HG03108 (cell line): Measurements from ENCODE around the gene HACL1.
A peak's percentile ranks its signal among the peaks of the same experiment; 100 is the strongest.

Source experiments
- ATAC-seq: cut with Tn5 transposase; IDR thresholded peaks from one replicate; pipeline ENCODE4 v1.9.1; 2021; ENCODE audit warnings: moderate library complexity; ENCODE audit not compliant: unreplicated experiment

Gene HACL1

DNA sequence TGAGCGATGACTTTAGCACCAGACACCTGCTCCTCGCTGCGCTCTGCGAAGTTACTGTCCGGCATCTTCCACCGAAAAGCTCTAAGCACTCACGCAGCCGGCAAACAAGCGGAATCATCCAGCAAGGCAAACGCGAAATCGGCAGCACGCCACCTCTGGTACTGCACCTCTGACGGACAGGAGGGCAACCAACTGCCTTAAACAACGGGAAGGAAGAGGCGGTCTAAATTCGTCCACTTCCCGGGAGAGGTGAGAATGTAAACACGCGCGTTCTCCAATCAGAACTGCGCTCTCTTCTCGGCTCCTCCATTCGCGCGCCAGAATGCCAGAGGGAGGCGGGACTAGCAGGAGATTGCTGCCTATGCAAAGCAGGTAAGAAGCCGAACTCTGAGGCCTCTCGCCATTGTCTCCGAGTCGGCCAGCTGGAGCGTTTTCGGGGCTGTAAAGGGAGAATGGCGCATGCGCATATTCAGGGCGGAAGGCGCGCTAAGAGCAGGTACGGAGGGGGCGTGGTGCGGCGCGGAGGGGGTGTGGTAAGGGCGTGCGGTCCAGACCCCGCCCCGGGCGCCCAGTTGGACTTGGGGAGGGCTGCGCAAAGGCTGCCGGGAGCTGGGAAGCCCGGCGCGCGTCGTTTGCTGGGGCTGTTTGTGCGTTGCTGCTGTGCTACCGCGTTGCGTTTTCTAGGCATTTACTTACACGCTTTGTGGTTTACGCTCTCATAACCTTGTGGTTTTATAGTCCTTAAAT is at the start of gene HACL1, which contains the start of gene BTD:
HACL1 (minus strand) TSS at position 171 of the 747 bp plus-strand sequence; CDS start at position 65, 106 bp downstream.
BTD (plus strand) TSS at position 347 of the 747 bp plus-strand sequence. CDS start 33,695 bp downstream, outside the sequence.
- peak; percentile 90 for ATAC-seq

DNA sequence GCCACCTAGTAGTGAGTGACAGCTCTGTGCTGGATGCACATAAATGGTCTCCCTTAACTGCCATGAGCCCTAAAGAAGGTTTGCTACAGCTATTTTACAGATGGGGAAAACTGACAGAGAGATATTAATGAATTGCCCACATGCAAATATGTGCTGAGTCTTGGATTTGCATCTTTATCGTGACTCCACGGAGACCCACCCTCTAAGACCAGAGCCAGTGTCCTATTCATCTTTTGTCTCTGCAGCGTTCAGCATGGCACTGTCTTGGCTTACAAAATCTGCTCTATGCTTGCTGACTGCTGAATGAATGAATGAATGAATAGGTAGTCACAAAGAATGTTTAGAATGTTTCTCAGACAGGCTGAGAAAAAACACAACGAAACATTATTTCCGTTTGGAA is 48.5 kb upstream of the HACL1 start:
- ATAC-seq: no peak

DNA sequence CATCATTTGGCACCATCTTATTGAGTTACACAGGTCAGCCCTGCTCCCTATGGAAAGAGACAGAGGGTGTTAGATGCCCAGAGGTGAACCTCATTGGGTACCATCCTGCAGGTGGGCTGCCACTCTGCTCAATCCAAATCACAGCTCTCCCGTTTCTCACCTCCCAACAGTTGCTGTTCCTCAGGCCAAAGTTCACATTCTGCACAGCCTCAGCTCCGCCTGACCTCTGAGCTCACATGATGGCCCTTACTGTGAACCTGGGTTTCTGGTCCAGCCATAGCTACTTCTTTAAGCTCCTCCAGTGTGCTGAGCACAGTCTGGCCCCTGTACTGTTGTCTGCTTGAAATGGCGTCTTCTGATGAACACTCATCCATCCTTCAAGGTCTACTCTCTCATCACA is 48.0 kb upstream of the HACL1 start:
- ATAC-seq: no peak

DNA sequence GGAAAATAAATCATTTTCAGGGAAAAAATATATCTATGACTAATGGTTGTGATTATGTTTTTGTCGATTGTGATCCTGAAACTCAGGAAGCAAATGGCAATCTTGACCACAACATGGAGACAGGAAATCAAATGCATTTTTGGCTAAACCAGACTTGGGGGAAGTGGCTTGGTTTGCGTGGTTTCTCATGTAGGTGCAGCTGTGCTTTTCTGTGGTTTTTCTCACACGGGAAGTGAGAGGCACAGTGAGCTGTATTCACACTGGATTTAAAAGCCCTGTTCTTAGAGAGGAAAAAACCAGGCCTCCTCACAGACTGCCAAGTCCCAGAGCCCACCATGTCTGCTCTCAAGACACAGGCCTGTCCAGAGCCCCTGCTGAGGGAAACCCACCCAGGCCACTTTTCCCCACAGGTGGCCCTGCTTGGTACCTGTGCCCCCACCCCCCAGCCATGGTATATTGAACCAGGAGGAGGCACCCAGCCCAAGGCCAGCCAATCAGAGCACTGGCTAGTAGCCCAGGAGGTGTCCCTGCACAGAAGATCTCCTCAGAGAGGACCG is 46.3 kb upstream of the HACL1 start:
- ATAC-seq: peak; percentile 87

DNA sequence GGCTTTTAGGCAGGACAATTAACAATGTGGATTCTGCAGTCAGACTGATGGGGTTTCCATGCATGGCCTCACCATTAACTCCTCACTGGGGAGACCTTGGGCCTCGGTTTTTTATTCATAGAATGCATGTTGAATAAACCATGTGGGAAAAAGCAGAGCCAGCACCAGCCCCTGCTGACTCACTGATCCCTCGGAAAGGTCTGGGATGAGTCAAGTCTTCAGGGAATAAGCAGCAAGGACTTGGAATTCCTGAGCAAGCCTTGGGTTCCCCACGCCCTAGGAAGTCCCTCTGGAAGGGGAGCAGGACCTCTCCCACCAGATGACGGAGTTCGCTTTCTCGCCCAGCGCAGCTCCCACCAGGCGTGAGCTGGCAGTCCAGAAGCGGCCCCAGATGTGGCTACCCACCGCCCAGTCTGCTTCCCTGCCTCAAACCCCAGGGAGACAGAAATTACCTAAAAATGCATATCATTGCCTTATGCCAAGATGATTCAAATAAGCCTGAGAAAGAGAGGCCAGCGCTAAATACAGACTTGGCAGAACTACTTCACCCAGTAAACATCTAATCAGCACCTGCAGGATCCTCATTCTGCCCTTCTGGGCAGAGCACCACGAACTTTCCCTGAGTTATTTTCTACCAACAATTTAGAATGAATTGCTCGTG is 45.6 kb upstream of the HACL1 start:
- ATAC-seq: no peak

DNA sequence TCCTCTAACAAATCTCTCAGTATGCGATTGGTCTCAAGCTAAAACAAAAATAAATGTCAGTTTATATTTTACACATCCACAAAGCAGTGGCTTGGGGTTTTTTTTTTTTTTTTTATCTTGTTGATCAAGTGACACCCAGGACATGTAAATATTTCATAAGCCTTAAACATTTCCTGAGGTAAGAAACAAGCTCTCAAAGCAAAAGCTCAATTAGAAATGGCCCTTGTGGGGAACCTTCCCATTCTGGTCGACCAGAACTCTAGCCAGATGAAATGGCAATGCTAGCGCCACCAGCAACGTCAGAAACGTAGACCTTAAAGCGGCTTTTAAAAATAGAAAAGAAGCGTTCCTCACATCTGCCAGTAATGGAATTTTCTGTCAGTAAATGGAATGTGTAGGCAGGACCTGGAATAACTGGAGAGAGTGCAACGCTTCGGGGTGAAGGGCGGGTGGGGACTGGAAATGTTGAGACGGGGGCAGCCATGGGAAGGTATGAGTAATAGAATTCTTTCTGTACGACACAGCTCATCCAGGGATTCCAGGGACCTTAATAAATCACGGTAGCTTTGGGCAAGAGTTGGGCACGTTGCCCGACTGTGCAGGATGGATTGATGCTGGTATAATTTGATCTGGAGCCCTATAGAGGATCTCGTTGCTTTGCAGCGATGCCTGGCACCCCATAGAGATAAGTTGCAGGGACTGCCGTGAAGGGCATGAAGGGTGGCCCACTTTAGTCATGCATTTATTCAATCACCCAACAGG is 44.6 kb upstream of the HACL1 start:
- ATAC-seq: no peak

DNA sequence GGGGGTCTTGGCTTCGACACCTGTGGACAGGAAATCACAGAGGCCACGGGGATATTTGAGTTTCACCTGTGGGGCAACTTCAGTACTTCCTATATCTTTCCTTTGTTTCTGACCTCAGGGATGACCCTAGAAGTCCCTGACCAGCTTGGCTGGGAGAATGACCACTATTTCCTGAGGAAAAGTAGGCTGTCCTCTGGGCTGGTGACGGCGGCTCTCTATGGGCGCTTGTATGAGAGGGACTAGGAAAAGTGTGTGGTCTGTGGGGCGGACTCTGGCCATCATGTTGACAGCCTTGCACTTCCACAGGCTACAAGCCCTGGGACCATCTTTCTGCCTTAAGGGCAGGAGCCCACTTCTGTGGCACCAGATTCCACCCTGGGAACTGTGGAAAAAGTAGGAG is 43.9 kb upstream of the HACL1 start:
- ATAC-seq: no peak

DNA sequence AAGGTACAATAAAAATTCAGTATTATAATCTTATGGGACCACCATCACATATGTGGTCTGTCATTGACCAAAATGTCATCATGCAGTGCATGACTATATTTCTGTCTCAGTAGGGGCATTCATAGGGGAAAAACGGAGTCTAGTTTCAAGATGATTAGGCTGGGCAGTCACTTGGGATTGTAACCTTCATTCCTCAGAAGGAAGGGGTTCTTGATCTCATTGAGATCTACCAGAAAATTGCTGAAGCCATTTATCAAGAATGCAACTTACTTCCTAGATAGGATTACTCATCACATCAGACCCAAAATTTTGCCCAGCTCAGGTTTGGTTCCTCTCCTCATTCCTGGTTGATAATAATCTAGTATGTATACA is 37.5 kb upstream of the HACL1 start:
- no peak for ATAC-seq

DNA sequence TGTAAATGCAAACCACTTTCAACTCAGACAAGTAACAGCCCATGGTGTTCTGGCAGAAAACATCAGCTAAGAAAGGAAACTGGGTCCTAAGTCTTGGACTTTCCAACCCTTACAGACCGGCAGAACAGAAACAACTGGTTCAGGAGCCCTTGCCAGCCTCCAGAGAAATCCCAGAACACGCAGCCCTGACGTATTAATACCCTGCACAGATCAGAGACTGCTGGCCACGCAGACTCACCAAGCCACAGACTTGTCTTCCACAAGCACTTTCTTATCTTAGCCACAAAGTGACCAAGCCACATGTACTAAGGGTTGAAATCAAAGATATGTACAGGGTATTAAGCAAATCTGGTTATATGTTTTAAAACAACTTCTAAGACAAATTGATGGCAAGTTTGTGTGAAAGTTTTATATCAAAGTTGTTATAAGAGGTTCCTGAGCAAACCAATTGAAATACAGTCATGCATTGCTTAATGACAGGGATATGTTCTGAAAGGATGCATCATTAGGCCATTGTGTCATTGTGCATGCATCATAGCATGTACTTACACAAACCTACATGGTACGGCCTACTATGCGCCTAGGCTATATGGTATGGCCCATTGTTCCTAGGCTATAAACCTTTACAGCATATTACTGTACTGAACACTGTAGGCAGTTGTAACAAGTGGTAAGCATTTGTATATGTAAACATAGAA is 37.0 kb upstream of the HACL1 start:
- no peak for ATAC-seq

DNA sequence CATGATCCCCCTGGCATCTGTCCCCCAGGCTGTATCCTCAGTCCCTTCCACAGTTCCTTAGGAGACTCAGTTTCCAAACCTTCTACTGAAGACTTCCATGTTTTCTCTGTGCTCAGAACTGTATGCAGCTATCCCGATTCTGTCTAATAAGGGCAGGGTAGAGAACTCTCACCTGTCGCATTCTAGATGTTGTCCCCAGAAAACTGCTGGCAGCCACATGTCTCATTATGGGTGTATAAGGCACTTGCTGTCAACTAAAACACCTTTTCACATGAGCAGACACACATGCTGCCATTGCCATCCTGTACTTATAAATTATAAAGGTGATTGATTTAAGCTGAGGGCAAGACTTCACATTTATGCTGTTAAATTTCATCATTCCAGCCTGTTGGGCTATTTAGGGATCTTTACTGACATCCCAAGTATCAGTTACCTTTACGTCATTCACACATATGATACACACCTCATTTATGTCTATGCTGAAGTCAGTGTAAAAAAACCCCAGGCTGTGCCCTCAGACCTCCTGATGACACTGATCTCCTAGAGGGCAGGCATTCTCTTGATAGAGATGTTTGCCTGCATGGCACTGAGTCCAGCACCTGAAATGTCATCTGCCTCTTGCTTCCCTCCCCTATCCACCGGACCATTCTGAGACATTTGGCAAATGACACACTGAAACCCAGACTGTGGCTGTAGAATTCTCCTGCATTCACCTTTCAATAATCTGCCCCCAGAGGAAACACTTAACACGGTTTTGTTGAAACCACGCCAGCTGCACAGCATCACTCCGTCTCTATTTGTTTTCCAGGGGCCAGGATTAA is 36.0 kb upstream of the HACL1 start:
- ATAC-seq: no peak

DNA sequence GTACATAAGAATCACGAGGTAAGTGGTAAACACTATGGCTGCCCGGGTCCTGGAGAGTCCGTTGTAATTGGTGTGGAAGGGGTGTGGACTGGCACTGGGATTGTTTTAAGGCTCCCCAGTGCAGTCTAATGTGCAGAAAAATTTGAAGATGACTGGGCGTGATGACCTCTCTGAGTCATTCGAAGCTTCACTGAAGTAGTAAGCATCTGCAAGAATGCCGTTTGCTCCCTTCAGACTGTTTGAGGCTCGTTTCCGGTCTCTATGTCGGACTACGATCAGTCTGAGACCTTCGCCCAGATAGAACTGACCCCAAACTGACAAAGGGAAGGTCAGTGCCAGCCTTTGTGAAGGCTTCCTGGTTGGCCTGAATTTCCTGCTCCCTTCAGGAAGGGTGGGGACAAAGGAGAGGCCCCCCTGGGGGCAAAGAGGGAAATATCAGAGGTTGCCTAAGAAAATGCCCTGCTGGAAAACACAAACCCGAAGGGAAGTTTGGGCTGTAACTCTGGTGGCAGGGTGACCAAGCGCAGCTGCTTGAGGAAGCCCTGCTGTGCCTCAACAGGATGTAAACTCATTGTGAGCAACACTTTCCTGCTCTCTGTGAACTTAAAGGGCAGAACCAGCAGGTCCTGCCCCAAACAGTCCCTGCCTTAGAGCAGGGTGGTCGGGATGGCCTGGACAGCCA is 34.8 kb upstream of the HACL1 start:
- ATAC-seq: peak; percentile 49

DNA sequence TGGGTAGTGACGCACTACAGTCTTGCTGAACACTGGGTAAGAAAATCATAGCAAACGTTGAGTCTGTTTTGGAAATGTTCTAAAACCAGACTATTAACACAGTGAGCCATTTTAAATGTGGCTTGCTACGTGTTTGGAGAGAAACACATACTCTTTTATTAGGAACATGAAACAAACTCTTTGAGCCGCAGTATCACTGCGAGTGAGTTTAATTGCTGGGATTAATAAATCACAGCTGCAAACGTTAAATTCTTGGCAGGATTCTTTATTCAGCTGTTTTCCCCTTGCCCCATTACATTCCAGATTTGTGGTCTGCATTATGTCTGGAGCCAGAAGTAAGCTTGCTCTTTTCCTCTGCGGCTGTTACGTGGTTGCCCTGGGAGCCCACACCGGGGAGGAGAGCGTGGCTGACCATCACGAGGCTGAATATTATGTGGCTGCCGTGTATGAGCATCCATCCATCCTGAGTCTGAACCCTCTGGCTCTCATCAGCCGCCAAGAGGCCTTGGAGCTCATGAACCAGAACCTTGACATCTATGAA is 33.8 kb upstream of the HACL1 start:
- ATAC-seq: no peak

DNA sequence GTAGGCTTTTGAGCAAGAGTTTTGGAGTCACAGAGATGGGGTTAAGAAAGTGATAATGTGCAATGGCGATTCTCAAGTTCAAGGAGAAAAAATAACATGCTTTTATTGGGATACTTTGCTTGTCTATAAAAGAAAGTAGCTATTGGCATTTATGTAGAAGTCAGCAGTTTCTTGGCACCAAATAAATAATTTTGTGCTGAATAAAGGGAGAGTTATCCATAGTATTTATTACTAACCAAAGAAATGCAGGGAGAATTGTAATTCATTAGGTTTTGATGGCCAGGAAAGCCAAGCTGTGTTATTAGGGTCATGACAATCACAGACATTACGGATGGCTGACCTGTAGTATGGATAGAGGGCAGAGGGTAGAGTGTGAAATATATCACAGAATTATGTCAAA is 33.3 kb upstream of the HACL1 start:
- no peak for ATAC-seq

DNA sequence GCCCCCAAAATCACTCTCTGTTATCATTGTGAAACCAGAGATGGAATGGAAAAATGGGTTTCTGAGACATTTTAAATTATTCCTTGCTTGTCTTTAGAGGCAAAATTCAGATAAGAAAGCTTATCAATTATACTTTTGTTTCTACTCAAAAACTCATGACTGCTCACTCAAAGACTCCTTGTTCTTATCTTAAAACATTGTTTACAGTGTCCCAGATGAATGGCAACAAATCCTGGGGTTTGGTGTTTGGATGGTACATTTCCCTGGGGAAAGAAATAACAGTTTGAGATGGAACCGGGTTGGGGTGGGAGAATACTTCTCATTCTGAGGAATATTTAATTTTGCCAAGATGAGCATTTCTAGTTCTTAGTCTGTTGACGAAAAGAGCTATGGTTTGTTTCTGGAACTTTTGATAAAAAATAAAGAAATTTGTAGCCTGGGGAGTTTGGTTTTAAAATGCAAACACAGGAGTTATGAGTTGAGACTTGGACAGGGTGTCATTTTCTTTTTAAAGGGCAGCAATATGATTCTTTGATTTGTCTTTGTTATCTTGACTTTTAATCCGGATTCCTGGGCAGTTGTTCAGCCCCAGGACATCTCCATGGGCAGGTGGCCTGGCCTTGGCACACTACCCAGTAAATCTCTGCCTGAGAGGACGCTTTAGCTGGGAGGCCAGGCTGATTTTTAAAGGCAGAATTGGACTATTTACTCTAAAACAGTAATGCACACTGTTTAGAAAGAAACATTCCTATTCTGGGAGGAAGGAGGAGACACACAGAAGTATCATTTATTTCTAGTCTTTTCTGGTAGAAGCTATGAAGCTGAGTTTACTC is 32.6 kb upstream of the HACL1 start:
- ATAC-seq: no peak

DNA sequence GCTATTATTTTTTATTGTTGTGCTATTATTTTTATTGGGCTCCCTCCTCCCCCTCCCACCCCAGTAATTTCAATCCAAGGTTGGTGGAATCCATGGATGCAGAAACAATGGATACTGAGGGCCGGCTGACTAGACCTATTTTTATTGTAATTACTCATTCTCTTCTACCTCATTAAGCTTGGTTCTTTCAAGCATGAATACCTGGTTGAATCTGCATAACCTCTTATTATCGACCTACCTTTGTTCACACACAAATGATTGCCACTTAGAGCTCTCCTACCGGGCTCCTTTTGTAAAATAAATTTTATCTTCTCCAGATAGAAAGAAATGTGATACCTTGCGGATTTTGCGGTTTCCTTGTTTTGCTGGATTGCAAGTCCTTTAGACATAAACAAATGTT is 31.8 kb upstream of the HACL1 start:
- no peak for ATAC-seq

DNA sequence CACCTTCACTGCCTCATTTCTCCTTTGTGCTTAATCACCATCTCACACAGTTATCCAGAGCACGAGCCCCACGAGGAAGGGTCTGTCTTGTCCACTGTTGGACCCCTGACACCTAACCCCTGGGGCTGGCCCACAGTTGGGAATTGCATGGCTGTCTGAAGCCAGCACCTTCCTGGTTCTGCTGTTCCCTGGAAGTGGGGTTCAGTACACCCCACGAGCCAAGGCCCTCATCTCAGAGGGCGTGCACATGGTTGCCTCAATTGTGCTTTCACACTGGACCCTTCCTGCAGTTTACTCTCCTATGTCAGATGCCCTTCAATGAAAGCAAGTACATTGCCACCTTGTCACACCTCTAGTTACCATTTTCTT is 30.8 kb upstream of the HACL1 start:
- no peak for ATAC-seq

DNA sequence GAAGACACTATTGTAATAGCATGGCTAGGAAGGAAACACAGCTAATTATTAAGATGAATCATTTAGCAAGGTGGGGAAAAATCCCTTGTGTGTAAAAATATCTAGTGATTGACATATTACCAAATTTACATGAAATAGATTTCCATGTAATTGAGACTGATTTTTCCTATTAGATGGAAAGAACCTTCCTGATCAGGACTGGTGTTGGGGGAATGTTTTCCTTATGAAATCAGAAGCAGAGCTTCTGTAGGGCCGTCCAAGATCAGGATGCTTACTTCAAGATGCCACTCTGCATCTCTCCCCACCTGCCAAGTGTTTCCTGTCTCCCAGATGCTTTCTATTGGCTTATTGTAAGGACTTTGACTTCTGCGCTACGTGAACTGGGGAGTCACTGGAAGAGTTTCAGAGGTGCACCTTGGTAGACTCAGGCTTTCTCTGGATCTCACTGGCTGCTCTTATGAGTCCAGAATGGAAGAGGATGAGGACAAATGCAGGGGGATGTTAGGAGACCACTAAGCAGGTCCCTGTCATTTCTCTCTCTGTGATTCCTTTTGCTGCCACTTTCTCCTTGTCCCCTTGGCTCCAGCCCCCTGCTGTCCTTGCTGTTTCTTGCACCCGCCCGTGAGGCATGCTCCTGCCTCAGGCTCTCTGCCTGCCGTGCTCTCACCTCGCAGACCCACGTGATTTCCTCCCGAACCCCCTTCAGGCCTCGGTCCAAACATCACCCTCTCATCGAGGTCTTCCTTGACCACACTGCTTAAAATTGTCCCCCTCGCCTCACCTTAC is 30.2 kb upstream of the HACL1 start:
- no peak for ATAC-seq
